ENCODE data around the gene NNT. TPM values are rescaled to one million over a fixed set of nuclear protein-coding genes. Genes with fewer than 3 reads are reported as not detected.

The NNT gene
- total RNA-seq, 4 donors from 2014 or later: 52.0 to 91.1 (median 74.3) TPM

- no peak for ATAC-seq
- 91 to 94% methylated on average over 2 of the region's 2 CpGs for WGBS, 2 donors (ENCODE audit: low coverage in 1 of 2)
Measured at GRCh38 chr5:43634621-43635020, 31.6 kb downstream of the NNT start.

GRCh38 chr5:43635374-43635773, 32.4 kb downstream of the NNT start:
- Histone ChIP-seq H3K4me1 (peaks cover 0 to 56% (median 8%) of the 10 kb centered on the region in 3 donors), H3K4me3 (no peak overlapping the region), H3K27me3 (no peaks in the 10 kb centered on the region), H3K27ac (peak overlapping the region in 2 of 4 donors; percentile 38), H3K9me3 (no peaks in the 10 kb centered on the region), H3K36me3 (peaks cover 0 to 17% of the 10 kb centered on the region in 2 donors)
- ATAC-seq: no peak
- TF ChIP-seq EP300 (IDR thresholded peaks at IDR 0.05) (no peak), CTCF (IDR thresholded peaks at IDR 0.05) (no peak), POLR2AphosphoS5 (IDR thresholded peaks at IDR 0.05) (no peak), POLR2A (IDR thresholded peaks at IDR 0.05) (no peak)

More at GRCh38 chr5:43634621-43635020, 31.6 kb downstream of the NNT start:
- Histone ChIP-seq H3K4me3 (no peak overlapping the region), H3K4me1 (peaks cover 0 to 49% (median 8%) of the 10 kb centered on the region in 3 donors), H3K27me3 (no peaks in the 10 kb centered on the region), H3K27ac (no peak overlapping the region), H3K36me3 (peaks cover 0 to 18% of the 10 kb centered on the region in 2 donors), H3K9me3 (no peaks in the 10 kb centered on the region)
- TF ChIP-seq CTCF (IDR thresholded peaks at IDR 0.05): no peak
- TF ChIP-seq EP300 (IDR thresholded peaks at IDR 0.05): no peak
- no peak for TF ChIP-seq POLR2A (IDR thresholded peaks at IDR 0.05)
- no peak for TF ChIP-seq POLR2AphosphoS5 (IDR thresholded peaks at IDR 0.05)

- TF ChIP-seq CTCF (IDR thresholded peaks at IDR 0.05) (no peak), POLR2A (IDR thresholded peaks at IDR 0.05) (no peak), EP300 (IDR thresholded peaks at IDR 0.05) (no peak), POLR2AphosphoS5 (IDR thresholded peaks at IDR 0.05) (peak; percentile 65)
- peaks cover 0 to 53% (median 8%) of the 10 kb centered on the region in 3 donors for H3K4me1 ChIP-seq
- no peaks in the 10 kb centered on the region for H3K27me3 ChIP-seq
- H3K36me3 ChIP-seq: peaks cover 0 to 17% of the 10 kb centered on the region in 2 donors
- H3K9me3 ChIP-seq: no peaks in the 10 kb centered on the region
- peak overlapping the region in 1 of 4 donors; percentile 38 for H3K27ac ChIP-seq
- 52 to 83% methylated on average over 2 of the region's 2 CpGs for WGBS, 2 donors (ENCODE audit: low coverage in 1 of 2)
- ATAC-seq: peak; percentile 35
- H3K4me3 ChIP-seq: no peak overlapping the region
Measured at GRCh38 chr5:43636076-43636475, 33.1 kb downstream of the NNT start.

GRCh38 chr5:43637416-43637815, 34.4 kb downstream of the NNT start:
- TF ChIP-seq POLR2A (IDR thresholded peaks at IDR 0.05) (no peak), CTCF (IDR thresholded peaks at IDR 0.05) (no peak), POLR2AphosphoS5 (IDR thresholded peaks at IDR 0.05) (no peak), EP300 (IDR thresholded peaks at IDR 0.05) (no peak)
- Histone ChIP-seq H3K9me3 (no peaks in the 10 kb centered on the region), H3K27ac (no peak overlapping the region), H3K4me1 (peaks cover 2 to 53% (median 8%) of the 10 kb centered on the region in 3 donors), H3K4me3 (no peak overlapping the region), H3K36me3 (peaks cover 0 to 15% of the 10 kb centered on the region in 2 donors), H3K27me3 (no peaks in the 10 kb centered on the region)
- no peak for ATAC-seq
- 67 to 100% methylated on average over 1 of the region's 1 CpG for WGBS, 2 donors (ENCODE audit: low coverage in 1 of 2)

GRCh38 chr5:43638107-43638506, 35.1 kb downstream of the NNT start:
- no peak for ATAC-seq
- no peaks in the 10 kb centered on the region for H3K27me3 ChIP-seq
- peaks cover 2 to 60% (median 8%) of the 10 kb centered on the region in 3 donors for H3K4me1 ChIP-seq
- H3K9me3 ChIP-seq: no peaks in the 10 kb centered on the region
- 67 to 80% methylated on average over 1 to 2 of the region's 2 CpGs for WGBS, 2 donors (ENCODE audit: low coverage in 1 of 2)
- peaks cover 0 to 11% of the 10 kb centered on the region in 2 donors for H3K36me3 ChIP-seq
- TF ChIP-seq EP300 (IDR thresholded peaks at IDR 0.05) (no peak), POLR2A (IDR thresholded peaks at IDR 0.05) (no peak), POLR2AphosphoS5 (IDR thresholded peaks at IDR 0.05) (no peak), CTCF (IDR thresholded peaks at IDR 0.05) (no peak)
- H3K27ac ChIP-seq: no peak overlapping the region
- H3K4me3 ChIP-seq: no peak overlapping the region
